GM12878 (cell line): ENCODE measurements around the gene AEBP2. TPM values are rescaled to one million over a fixed set of nuclear protein-coding genes. Genes with fewer than 3 reads are reported as not detected.

Experiments used
- ATF3 ChIP-seq: IDR thresholded peaks from 2 replicates; pipeline ENCODE4 v1.6.1; 2011; ENCODE audit warnings: low read depth, mild to moderate bottlenecking, low read length, moderate library complexity, borderline replicate concordance; ENCODE audit errors: extremely low read depth
- BHLHE40 ChIP-seq, 2 experiments: fragments of 450-650 bp in 1 of 2; IDR thresholded peaks; 2 replicates each; pipeline ENCODE4 v1.6.1; 2011 to 2017; ENCODE audit warnings: low read depth in 2 of 2, borderline replicate concordance in 1 of 2, improper control_type of control experiment in 1 of 2, low read length in 1 of 2, mild to moderate bottlenecking in 1 of 2
- CREB1 ChIP-seq: IDR thresholded peaks from 2 replicates; pipeline ENCODE4 v1.6.1; 2012; ENCODE audit warnings: low read depth, mild to moderate bottlenecking, inconsistent platforms
- DPF2 ChIP-seq: fragments of 450-650 bp; IDR thresholded peaks from 2 replicates; pipeline ENCODE4 v1.6.1; 2017; ENCODE audit warnings: mild to moderate bottlenecking
- EP300 ChIP-seq, 2 experiments: fragments of 150-350 bp in 1 of 2; IDR thresholded peaks; 2 replicates each; pipeline ENCODE4 v1.6.1; 2011 to 2012; ENCODE audit warnings: low read depth in 2 of 2, low read length in 2 of 2, borderline replicate concordance in 1 of 2, improper control_type of control experiment in 1 of 2, inconsistent platforms in 1 of 2; ENCODE audit not compliant: control insufficient read depth in 1 of 2
- ETV6 ChIP-seq, 2 experiments: fragments of 450-650 bp in 1 of 2; IDR thresholded peaks in 1 of 2; conservative IDR thresholded peaks in 1 of 2; 2 replicates each; pipeline ENCODE4 v1.6.1; 2014; ENCODE audit warnings: antibody characterized with exemption in 1 of 2, borderline replicate concordance in 1 of 2, low read depth in 1 of 2, mild to moderate bottlenecking in 1 of 2, moderate library complexity in 1 of 2
- HCFC1 ChIP-seq: fragments of 150-350 bp; IDR thresholded peaks from 2 replicates; pipeline ENCODE4 v1.6.1; 2014; ENCODE audit warnings: low read length
- IKZF1 ChIP-seq: fragments of 450-650 bp; conservative IDR thresholded peaks from 2 replicates; pipeline ENCODE4 v1.6.1; 2017; ENCODE audit warnings: antibody characterized with exemption, mild to moderate bottlenecking
- IKZF2 ChIP-seq, 2 experiments: fragments of 450-650 bp; IDR thresholded peaks; 2 replicates each; pipeline ENCODE4 v1.6.1; 2017; ENCODE audit warnings: mild to moderate bottlenecking in 2 of 2, moderate library complexity in 2 of 2
- KLF5 ChIP-seq: fragments of 450-650 bp; IDR thresholded peaks from 2 replicates; pipeline ENCODE4 v1.6.1; 2014; ENCODE audit warnings: mild to moderate bottlenecking; ENCODE audit not compliant: partially characterized antibody
- RAD21 ChIP-seq: IDR thresholded peaks from 2 replicates; pipeline ENCODE4 v1.6.1; 2011; ENCODE audit warnings: mild to moderate bottlenecking, low read depth, low read length, moderate library complexity; ENCODE audit not compliant: insufficient read depth
- RFX5 ChIP-seq: IDR thresholded peaks from 2 replicates; pipeline ENCODE4 v1.6.1; 2011; ENCODE audit warnings: low read depth, low read length, improper control_type of control experiment
- SPI1 ChIP-seq: IDR thresholded peaks from 2 replicates; pipeline ENCODE4 v1.6.1; 2011; ENCODE audit warnings: low read depth, mild to moderate bottlenecking, low read length, moderate library complexity, borderline replicate concordance; ENCODE audit not compliant: insufficient read depth
- TBL1XR1 ChIP-seq: IDR thresholded peaks from 2 replicates; pipeline ENCODE4 v1.6.1; 2012; ENCODE audit warnings: low read depth, low read length, improper control_type of control experiment
- TCF3 ChIP-seq: IDR thresholded peaks from 2 replicates; pipeline ENCODE4 v1.6.1; 2012; ENCODE audit warnings: low read depth, mild to moderate bottlenecking, low read length, borderline replicate concordance; ENCODE audit not compliant: insufficient read depth
- WRNIP1 ChIP-seq: IDR thresholded peaks from 2 replicates; pipeline ENCODE4 v1.6.1; 2011; ENCODE audit warnings: low read depth, low read length, improper control_type of control experiment, borderline replicate concordance
- YY1 ChIP-seq: IDR thresholded peaks from 2 replicates; pipeline ENCODE4 v1.6.1; 2011; ENCODE audit warnings: low read depth, mild to moderate bottlenecking, low read length
- ZNF592 ChIP-seq: fragments of 450-650 bp; IDR thresholded peaks from 2 replicates; pipeline ENCODE4 v1.6.1; 2017; ENCODE audit warnings: mild to moderate bottlenecking, moderate library complexity
- polyA plus RNA-seq, 11 experiments: library from polyadenylated mRNA; depleted of rRNA in 4 of 11; unstranded in 6 of 11; stranded (reverse) in 5 of 11; fragments of >200 nt; fragmentation: Nextera tagmentation in 4 of 11; fragmentation: Illumina TruSeq in 1 of 11; extraction: Ambion mirVana in 4 of 11; extraction: Trizol in 1 of 11; gene quantifications; 1 replicate in 1 of 11; 2 replicates in 10 of 11; pipeline versions ENCODE4 v1.2.1 to v1.2.3, GENCODE V29; 2011 to 2016; ENCODE audit warnings: inconsistent platforms in 2 of 11, missing spikeins in 2 of 11, low read depth in 1 of 11
- total RNA-seq, 4 experiments: library from RNA; depleted of rRNA in 3 of 4; stranded (reverse); fragments of >200 nt in 3 of 4; fragmentation: Illumina TruSeq in 1 of 4; extraction: Trizol in 1 of 4; gene quantifications; 2 replicates each; pipeline versions ENCODE4 v1.2.1 to v1.2.3, GENCODE V29; 2013 to 2021
- TF ChIP-seq, protein P1 (sequence below): fragments of 450-650 bp; IDR thresholded peaks from 2 replicates; pipeline ENCODE4 v1.6.1; 2016; ENCODE audit warnings: mild to moderate bottlenecking
- TF ChIP-seq, protein P2 (sequence below): IDR thresholded peaks from 2 replicates; pipeline ENCODE4 v1.6.1; 2012; ENCODE audit warnings: low read depth, low read length, improper control_type of control experiment
- TF ChIP-seq, protein P3 (sequence below): fragments of 450-650 bp; IDR thresholded peaks from 2 replicates; pipeline ENCODE4 v1.6.1; 2014; ENCODE audit warnings: mild to moderate bottlenecking

Gene AEBP2
- total and polyA plus RNA-seq, 10 of the 15 experiments (the other 5 are each of a cell fraction or from before 2014, with no cell fraction given) = 17.6 to 126 (median 44.8) TPM

- TF ChIP-seq ATF3 (no peak), EP300 (IDR thresholded peaks at IDR 0.05; ENCODE audit: borderline replicate concordance in 1 of 2, control insufficient read depth in 1 of 2, low read depth in 2 of 2, low read length in 2 of 2) (no peak), KLF5 (no peak), TBL1XR1 (no peak), IKZF1 (peak; percentile 46; the same call in 1 of the 2 replicates), ZNF592 (no peak), TCF3 (no peak), DPF2 (peak; percentile 27; the same call in 1 of the 2 replicates), HCFC1 (no peak), BHLHE40 (IDR thresholded peaks at IDR 0.05; ENCODE audit: borderline replicate concordance in 1 of 2, low read depth in 2 of 2, low read length in 1 of 2) (no peak; a peak in 1 of 4 replicates), SPI1 (no peak), RAD21 (0 out of 2 replicates have a peak, but pooled peaks have one; percentile 8), CREB1 (no peak), YY1 (peak; percentile 49; the same call in 1 of the 2 replicates), RFX5 (no peak), ETV6 (conservative IDR thresholded peaks at IDR 0.05 in 1 of 2, IDR thresholded peaks at IDR 0.05 in 1 of 2; ENCODE audit: borderline replicate concordance in 1 of 2, low read depth in 1 of 2) (no peak), IKZF2 (IDR thresholded peaks at IDR 0.05) (peak; percentile 25 to 30; a peak in 2 of 4 replicates), WRNIP1 (no peak)
- TF ChIP-seq, protein P1, sequence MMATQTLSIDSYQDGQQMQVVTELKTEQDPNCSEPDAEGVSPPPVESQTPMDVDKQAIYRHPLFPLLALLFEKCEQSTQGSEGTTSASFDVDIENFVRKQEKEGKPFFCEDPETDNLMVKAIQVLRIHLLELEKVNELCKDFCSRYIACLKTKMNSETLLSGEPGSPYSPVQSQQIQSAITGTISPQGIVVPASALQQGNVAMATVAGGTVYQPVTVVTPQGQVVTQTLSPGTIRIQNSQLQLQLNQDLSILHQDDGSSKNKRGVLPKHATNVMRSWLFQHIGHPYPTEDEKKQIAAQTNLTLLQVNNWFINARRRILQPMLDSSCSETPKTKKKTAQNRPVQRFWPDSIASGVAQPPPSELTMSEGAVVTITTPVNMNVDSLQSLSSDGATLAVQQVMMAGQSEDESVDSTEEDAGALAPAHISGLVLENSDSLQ = no peak; the same call in 1 of the 2 replicates
- TF ChIP-seq, protein P2, sequence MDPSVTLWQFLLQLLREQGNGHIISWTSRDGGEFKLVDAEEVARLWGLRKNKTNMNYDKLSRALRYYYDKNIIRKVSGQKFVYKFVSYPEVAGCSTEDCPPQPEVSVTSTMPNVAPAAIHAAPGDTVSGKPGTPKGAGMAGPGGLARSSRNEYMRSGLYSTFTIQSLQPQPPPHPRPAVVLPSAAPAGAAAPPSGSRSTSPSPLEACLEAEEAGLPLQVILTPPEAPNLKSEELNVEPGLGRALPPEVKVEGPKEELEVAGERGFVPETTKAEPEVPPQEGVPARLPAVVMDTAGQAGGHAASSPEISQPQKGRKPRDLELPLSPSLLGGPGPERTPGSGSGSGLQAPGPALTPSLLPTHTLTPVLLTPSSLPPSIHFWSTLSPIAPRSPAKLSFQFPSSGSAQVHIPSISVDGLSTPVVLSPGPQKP = no peak
- TF ChIP-seq, protein P3, sequence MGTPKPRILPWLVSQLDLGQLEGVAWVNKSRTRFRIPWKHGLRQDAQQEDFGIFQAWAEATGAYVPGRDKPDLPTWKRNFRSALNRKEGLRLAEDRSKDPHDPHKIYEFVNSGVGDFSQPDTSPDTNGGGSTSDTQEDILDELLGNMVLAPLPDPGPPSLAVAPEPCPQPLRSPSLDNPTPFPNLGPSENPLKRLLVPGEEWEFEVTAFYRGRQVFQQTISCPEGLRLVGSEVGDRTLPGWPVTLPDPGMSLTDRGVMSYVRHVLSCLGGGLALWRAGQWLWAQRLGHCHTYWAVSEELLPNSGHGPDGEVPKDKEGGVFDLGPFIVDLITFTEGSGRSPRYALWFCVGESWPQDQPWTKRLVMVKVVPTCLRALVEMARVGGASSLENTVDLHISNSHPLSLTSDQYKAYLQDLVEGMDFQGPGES = no peak
These were observed 947 bp downstream of the AEBP2 start (continued) for GRCh38 chr12:19440019-19440858.
